ENCODE results near the gene MLN.

MLN gene

GRCh38 chr6:33827546-33828451, 24.0 kb upstream of the MLN start:
- no peak overlapping the region for H3K4me3 ChIP-seq (ENCODE audit: low read length)
- TF ChIP-seq CTCF (conservative IDR thresholded peaks at IDR 0.05; ENCODE audit: low read length), result no peak
- peak; percentile 44 for DNase-seq (ENCODE audit: low read depth)

- H3K4me3 ChIP-seq (ENCODE audit: low read length), result no peak overlapping the region
- no peak for DNase-seq (ENCODE audit: low read depth)
- TF ChIP-seq CTCF (conservative IDR thresholded peaks at IDR 0.05; ENCODE audit: low read length), result no peak
Observed at GRCh38 chr6:33826537-33826936, 22.7 kb upstream of the MLN start.

DNA sequence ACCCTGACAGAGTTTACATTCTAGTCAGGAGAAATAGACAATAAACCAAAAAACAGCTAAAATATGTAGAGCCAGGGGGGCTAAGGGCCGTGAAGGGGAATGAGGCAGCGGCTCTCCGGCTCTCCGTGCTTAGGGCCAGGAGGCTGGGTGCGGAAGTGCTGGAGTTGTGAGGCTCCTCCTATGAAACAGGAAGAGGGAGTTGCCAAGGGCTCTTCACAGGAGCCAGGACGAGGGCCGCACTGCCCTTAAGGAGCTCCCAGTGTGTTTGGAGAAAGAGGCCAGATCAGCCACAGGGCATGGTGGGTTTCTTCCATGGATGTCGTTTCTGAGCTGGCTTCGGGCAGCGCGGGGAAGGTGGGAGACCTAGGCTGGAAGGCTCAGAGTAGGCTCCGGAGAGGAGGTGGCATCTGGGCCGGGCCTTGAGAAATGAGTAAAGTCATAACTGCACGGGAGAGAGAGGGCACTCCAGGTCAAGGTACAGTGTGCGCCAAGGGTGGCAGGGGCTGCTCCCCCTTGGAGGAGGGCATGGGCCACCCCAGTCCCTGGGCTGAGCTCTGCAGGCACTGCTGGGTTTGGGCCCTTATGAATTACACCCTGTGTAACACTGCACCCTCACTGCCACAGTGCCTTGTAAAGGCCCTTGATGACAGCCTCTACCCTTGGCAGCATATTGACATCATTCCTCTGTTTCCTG, 20.8 kb upstream of the MLN start:
- peak; percentile 24 for DNase-seq (ENCODE audit: low read depth)
- H3K4me3 ChIP-seq (ENCODE audit: low read length), result no peak overlapping the region
- TF ChIP-seq CTCF (conservative IDR thresholded peaks at IDR 0.05; ENCODE audit: low read length), result no peak

DNA sequence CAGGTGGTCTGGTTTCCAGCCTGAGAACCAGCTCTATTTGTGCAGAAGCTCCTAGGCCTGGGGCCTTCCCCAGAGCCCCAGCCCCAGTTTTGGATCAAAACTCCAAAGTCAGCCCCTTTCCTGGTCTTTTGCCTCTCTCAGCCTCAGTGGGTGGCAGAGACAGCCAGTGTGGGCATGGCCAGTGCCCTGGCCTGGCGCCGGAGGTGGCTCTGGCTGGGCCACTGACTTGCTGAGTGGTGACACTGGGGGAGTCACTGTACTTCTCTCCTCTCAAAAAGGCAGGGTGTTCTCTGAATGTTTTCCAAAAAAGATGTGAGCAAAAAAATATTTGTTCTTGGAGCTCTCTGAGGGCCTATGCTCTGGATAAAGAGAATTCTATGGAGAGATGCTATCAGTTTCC, 20.0 kb upstream of the MLN start:
- H3K4me3 ChIP-seq (ENCODE audit: low read length), result no peak overlapping the region
- TF ChIP-seq CTCF (conservative IDR thresholded peaks at IDR 0.05; ENCODE audit: low read length), result no peak
- DNase-seq (ENCODE audit: low read depth), result no peak

GRCh38 chr6:33822575-33823395, 19.0 kb upstream of the MLN start:
- no peak for DNase-seq (ENCODE audit: low read depth)
- peak; percentile 24; the same call in 1 of the 2 replicates for TF ChIP-seq CTCF (conservative IDR thresholded peaks at IDR 0.05; ENCODE audit: low read length)
- no peak overlapping the region for H3K4me3 ChIP-seq (ENCODE audit: low read length)

DNA sequence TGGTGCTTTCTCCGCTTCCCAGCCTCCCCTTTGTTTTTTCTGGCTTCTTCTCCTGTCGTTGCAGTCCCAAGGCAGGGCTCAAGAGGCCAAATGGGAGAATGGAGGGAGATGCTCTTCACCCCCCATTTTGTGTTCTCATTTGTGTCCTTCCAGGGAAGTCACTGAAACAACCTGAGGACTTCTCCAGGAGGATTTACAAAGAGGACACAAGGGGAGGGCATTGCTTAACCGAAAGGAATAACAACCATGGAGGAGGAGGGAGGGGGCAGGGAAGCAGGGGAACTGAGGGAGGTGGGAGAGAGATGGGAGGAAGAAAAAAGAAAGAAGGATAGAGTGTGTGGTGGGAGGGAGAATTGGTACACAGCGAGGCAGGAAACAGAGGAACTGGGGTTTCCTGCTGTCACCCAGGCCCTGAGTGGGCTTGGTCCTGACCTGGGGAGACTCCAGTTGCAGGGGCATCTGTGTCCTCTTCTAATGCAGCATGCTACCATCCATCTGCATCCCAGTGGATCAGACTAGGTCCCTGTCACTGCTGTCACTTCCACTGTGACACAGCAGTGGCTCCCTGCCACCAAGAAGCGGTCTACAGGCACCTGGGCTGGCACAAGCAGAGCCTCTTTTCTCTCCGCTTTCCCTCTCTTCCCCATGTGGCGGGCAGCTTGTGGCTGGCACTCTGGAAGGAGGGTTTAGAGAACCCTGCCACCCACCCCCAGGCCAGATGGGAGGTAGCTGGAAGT, 17.1 kb upstream of the MLN start:
- no peak for DNase-seq (ENCODE audit: low read depth)
- no peak for TF ChIP-seq CTCF (conservative IDR thresholded peaks at IDR 0.05; ENCODE audit: low read length)
- H3K4me3 ChIP-seq (ENCODE audit: low read length), result no peak overlapping the region
